Fibroblast of skin of left biceps (primary cell): Measurements from ENCODE around the gene SCGB3A1.

ENCODE experiments used
- DNase-seq, 2 experiments: peaks; one replicate each; pipeline ENCODE4 v3.0.0-alpha.2; 2013; ENCODE audit warnings: low read depth in 2 of 2

Gene SCGB3A1

DNA sequence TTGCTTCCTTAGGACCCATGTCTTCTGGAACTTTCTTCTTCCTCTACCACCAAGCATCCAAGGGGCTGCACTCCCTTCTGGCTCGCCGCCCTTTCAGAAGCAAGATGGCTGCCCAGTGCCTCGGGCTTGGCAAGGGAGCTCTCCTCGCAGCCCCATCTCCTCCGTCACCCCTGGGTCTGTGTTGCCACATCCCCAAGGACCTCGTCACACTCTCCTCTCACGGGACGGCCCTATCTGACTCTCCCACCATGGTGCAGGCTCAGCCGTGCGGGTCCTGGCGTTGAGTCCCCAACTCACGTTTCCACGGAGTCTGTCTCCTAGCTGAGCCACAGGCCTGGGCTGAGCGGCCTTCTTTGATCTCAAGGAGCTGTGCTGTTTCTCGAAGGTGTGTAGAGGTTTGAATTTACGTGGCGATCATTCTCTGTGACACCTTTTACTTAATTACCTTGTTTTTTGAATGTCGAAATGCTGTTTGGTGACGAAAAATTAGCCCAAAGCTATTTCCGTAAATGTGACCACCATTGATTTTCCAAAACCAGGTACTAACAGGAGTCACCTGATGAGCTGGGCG, 15.0 kb upstream of the SCGB3A1 start:
- no peak for DNase-seq

DNA sequence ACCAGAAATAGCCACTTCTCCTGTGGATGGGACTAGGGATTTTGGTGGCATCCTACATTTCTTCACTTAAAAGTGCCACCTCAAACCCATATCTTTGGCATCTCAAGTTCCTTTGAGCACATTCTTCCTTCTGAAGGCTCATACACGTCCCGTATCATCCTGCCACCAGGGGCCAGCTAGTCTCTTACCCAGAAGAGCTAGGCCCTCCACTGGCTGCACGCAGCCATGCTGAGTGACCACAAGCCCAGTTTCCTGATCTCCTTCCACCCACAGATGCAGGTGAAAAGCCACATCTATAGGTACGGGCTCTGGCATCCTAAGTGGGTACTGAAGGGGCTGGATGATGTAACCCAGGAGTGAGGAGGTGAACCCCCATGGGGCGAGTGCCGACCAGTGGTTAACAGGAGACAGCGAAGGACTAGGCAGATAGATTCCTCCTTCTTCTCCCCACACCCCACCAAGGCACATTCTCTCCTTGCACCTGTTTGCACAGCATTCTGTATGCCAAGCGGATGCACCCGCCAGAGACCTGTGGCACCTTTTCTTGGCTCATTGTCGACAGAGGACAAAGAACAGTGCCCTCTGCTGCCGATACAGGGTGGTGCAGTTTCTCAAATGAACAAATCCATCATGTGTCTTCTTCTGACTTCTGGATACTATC, 14.4 kb upstream of the SCGB3A1 start:
- no peak for DNase-seq

DNA sequence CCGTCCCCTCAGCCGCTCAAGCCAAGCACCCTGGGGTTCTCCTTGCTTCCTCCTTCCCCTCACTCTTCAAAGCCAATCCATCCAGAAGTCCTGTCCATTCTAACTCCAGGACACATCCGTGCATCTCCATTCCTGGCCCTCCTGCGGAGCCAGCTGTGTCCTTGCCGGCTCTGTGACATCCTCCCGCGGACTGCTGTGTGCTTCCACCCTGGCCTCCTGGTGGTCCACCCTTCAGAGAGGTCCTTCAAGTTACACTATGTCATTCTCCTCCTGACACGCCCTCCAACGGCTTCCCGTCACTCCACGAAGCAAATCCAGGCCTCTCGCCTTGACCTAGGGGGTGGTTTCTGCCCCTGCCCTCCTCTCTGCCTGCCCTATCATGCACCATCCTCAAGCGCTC, 13.0 kb upstream of the SCGB3A1 start:
- DNase-seq, result no peak

DNA sequence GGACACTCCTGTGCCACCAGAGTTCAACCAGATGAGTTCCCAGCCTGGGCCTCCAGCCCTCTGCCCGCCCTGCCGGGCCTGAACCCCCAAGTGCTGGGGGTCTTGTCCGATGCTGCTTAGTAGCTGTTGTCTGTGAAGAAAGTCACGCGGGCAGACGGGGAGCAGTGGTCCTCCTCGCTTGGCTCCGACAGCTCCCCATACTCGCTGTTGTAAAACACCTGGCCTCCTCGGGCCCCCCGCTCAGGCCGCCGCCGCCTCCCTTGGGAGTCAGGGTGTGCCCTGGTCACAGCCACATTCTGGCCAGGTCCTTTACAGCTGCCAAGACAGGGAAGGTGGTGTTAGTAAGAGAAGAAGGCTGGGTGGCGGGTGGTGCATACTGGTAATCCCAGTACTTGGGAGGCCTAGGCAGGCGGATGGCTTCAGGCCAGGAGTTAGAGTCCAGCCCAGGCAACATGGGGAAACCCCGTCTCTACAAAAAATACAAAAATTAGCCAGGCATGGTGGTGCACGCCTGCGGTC, 11.8 kb upstream of the SCGB3A1 start:
- DNase-seq, result no peak

DNA sequence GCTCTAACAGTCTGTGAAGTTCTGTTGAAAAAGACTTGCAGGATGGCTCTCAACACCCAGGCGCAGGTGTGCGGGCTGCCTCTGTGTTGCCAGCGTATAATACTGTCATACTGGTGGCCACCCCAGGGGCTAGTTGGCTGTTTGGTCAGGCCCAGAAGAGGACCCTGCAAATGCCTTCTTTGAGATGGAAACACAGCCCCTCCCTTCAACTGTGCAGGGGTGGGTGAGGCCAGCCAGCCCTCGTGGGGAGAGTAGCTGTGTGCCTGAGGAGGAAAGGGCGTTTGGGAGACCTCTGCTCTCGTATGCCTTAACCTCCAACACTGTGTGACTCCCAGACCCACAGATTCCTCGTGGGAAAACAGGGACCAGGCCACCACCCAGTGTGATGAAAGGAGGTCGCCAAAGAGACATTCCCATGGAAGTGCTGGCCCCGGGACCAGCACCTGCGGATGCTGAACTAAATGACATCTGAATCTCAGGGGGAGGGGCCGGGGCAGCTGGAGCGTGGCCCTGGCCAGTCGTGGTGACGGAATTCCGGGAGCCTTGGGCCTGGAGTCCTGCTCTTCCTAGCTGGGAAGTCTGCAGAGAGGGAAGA, 11.3 kb upstream of the SCGB3A1 start:
- no peak for DNase-seq

DNA sequence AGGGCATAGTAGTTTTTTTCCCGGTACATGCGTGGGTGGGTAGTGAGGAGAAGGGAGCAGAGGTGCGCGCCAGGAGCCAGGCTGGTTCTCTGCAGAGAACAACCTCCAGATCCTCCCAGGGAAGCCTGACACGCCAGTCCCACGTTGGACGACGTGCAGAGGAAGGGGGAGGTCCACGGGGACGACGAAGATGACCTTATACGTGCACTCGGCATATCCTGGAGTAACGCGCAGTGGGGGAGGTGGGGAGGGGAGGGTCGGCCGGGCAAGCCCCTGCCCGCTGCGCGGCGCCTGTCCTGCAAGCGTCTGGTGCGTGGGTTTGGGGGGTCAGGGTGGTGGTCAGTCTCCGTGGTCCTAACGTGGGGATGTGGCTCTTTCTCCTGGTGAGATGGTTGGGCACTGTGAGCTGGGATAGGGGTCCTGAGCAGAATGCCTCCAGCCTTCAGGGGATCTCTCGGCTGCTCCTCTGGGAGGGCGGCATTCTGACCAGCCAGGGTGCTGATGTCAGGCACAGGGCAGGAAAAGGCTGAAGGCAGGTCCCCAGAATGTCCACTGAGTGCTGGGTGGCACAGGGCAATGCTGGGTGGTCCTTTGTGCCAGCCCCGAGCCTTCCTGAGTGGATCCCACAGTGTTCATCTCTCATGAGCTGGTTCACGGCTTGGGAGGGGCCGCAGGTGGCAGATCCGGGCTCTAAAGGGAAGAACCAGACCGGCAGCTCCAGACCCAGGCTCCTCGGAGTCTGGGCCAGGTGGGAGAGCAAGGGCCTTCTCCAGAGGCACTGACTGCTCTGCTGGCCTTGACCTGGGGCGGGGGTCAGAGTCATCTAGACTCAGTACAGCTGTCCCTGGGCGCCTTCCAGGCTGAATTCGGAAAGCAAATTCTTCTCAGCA, 10.5 kb upstream of the SCGB3A1 start:
- no peak for DNase-seq

DNA sequence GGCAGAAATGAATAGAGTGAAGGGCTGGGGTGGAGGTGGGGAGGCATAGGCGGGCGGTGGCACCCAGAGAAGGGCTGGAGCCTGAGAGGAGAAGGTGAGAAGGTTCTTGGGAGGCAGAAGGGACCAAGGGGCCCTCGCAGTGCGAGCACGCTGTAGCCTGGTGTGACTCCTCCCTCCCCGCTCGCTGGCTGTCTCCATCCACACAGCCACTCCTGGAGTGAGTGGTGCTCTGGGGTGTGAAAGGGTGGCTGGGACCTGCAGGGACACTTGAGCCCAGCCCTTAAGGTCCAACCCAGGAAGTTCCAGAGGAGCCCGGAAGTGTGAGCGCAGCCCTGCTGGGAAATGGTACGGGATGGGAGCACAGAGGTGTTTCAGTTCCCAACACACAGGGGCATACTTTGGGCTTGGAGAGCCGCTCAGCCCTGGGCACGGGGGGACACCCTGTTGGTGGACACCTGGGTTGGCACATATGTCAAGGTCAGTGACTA, 9.3 kb upstream of the SCGB3A1 start:
- no peak for DNase-seq

DNA sequence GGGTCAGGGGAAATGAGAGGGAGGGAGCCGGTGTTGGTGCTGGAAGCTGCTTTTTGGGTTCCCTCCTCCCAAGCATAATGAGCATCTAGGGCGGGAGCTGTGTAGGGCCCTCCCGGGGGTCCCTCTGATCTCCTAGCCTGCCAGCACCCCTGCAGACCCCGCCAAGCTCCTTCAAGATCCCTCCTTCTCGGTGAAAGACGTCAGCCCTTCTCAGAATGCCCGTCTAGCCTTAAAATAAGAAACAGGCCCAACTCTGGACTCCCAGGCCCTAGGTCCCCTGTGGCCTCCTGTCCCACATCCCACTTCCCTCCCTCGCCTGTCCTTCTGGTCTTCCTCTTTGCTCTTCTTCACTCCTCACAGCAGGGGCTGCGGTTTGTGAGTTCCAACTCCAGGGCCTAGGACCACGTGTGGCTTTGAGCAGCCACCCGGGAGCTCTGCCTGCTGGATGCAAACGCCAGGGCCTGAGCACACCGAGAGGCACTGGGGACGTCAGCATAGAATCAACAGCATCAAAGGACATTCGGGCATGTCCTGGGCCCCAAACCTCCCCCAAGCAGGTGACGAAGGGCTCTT, 8.8 kb upstream of the SCGB3A1 start:
- no peak for DNase-seq

DNA sequence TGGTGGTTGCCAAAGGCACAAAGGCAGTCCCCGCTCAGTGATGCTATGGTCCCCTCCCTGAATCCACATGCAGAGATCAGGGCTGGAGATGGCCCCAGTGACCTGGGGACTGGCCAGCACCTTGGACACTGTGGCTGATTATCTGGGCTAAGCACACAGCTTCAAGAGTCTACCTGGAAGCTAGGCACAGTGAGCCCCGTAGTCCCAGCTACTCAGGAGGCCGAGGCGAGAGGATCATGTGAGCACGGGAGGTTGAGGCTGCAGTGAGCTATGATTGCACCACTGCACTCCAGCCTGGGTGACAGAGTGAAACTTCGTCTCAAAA, 8.3 kb upstream of the SCGB3A1 start:
- DNase-seq, result no peak

DNA sequence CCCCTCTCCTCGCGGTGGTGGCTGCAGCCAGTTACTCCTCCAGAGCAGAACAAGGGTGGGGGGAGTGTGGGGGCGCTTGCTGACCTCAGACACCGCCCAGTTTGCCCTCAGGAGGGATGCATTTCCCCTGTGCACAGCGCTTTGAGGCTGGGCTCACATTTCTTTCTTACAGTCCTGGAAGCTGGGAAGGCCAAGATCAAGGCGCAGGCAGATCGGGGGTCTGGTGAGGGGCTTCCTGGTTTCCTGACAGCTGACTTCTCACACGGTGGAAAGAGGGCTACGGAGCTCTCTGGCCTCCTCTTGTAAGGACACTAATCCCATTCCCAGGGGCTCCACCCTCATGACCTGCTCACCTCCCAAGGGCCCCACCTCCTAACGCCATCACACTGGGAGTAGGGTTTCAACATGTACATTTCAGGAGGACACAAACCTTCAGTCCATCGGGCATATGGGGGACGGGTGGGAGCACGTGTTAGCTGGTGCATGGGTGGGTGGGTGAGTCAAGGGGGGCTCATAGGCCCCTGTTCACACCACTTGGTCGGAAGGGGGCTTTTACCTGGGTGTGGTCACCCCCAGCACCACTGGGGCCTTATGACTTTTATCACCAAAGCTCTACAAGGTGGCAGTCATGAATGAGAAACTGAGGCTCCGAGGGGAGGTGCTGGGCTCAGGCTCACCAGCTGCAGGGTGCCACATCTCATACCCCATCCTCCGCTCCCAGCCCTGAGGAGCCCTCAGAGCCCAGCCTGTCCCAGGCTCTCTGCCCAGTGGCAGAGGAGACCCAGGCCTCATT, 7.7 kb upstream of the SCGB3A1 start:
- no peak for DNase-seq

DNA sequence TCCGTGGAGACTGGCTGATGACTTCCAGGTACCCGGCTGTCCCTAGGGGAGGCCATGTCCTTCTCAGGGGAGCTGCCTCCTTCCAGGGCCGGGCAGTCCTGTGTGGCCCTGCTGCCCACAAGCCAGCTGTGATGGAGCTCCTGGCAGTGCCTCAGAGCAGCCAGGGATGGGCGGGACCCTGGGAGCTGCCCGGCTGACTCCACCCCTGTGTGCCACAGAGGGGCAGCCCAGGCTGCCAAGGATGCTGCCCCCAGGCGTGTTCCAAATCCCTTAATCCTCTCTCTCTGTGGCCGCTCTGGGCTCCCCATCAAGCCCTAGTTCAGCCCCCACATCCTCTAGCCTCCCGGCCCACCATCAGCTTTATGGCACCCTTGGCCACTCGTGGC, 7.0 kb upstream of the SCGB3A1 start:
- no peak for DNase-seq

DNA sequence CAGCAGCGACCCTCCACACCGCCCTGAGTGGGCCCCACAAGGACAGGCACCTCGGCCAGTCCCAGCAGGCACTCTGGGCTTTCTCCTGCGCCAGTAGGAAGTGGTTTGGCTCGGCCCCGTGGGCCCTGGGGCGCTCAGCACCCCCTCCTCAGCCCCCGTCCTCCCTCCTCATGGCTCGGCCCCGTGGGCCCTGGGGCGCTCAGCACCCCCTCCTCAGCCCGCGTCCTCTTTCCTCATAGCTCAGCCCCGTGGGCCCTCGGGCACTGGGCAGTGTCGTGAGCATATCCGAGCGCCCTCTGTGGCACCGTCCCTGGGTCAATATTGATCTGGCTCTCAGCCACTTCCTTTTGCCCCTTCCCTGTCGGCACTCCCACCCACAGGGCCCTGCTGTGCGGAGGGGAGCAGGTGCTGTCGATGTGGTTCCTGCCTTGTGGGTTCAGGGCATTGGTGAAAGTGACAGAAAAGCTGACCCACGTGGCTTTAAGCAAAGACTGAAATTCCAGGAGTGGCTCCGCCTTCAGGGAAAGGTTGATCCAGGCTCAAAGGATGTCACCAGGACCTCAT, 5.5 kb upstream of the SCGB3A1 start:
- no peak for DNase-seq

DNA sequence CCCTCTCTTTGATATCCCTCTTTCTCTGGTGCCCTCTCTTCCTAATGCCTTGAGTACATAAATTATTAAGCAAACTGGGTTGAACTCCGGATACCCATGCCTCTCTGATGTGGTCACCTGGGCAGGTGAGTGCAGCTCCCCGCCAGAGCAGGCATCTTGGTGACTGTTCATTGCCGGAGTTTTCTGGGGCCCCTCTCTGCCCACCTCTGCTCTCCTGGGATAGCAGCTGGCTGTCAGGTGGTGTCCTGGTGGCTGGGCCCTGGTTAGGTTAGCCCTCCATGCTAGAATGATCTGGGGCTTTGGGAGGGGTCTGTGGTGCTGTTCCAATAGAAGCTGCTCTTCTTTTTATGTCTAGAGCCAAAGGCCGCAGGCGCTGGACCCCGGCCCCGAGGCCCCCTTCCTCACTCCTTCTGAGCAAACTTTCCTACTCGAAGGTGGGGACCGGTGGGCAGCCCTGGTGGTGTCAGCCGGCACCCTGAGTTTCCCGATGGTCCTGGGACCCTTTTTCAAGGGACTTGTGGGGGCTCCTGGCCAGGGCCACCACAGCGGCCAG, 4.9 kb upstream of the SCGB3A1 start:
- DNase-seq, result no peak

DNA sequence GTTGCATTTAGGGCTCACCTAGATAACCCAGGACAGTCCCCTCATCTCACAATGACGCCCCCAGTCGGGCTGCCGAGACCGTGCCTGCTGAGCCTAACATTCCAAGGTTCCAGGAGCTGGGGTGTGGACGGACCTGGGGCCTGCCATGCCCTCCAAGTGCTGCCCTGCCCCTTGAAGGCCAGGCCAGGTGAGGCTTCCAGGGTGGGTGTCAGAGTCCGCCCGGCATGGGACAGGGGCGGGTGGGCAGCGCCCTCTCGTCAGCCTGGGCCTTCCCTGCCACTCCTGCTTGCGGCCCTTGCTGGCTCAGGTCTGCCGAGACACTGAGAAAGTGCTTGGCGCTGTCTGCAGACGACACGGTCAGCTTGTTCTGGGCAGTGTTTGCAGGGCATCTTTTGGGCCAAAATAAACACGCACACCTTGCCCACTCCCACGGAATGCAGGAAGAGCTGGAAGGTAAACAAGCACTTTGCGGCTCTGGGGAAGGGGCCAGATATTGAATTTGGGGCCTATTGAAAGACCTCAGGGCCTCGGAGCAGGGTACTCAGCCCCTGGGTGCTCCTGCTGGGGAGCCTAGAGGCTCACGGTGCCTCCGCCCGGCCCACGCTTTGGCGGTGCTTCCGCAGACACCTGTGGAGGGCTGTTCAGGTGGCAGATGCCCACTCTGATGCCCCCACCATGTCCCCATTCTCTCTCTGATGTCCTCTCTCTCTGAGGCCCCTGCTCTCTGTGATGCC, 4.2 kb upstream of the SCGB3A1 start:
- DNase-seq, result no peak

DNA sequence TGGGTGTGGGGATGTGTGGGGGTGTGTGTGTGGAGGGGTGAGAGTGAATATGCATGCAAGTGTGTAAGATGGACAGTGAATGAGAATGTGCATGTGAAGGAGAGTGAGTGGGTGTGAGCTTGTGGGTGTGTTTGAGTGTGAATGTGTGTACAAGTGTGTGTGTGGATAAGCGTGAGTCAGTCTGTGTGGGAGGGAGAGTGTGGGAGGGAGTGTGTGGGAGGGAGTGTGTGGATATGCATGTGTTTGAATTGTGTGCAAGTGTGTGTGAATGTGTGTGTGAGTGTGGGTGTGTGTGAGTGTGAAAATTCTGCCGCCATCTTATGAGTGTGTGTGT, 3.7 kb upstream of the SCGB3A1 start:
- DNase-seq, result no peak

DNA sequence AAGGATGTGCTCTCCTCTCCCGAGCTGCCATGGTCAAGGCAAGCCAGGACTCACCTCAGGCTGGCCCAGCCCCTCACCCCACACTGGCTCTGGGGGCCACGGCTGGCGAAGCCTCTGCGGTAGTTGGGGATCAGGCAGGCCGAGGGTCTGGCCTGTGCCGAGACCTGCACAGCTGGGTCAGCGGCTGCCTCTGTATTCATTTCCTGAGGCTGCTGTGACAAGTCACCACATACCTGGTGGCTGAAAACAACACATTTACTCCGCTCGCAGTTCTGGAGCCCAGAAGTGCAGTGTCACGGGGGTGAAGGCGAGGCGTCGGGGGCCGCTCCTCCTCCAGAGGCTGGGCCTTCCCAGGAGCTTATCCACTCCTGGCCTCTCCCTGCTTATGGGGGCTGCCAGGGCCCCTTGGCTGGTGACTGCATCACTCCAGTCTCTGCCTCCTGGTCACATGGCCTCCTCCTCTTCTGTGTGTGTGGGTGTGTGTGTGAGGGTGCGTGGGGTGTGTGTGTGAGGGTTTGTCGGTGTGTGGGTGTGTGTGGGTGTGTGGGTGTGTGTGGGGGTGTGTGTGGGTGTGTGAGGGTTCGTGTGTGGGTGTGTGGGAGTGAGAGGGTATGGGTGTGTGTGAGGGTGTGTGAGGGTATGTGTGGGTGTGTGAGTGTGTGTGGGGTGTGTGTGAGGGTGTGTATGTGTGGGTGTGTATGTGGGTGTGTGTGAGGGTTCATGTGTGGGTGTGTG, 3.2 kb upstream of the SCGB3A1 start:
- no peak for DNase-seq

DNA sequence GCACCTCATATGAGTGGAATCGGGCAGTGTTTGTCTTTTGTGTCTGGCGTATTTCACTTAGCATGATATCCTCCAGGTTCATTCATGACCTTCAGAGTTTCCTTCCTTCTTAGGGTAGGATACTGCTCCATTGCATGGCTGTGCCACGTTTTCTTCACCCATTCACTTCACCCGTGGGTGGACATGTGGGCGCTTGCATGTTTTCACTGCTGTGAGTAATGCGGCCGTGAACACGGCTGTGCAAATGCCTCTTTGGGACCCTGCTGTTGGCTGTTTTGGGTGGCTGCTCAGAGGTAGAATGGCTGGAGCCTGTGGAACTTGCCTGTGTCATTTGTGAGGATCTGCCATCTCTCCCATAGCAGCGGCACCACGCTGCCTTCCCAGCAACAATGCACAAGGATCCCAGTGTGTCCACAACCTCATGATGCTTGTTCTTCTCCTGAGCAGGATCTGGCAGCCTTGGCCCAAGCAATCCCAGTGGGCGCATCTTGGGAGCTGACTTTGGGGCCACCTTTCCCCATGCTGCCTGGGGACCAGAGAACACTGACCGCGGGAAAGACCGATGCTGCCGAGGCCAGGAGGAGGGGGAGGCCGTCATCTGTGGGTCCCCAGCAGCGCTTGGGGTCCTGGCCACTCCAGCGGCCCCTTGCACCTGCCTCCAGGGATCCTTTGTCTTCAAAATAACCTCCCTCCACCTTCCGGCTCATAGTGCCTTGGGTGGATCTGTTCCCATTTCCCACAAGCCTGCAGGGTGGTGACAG, 2.3 kb upstream of the SCGB3A1 start:
- no peak for DNase-seq

DNA sequence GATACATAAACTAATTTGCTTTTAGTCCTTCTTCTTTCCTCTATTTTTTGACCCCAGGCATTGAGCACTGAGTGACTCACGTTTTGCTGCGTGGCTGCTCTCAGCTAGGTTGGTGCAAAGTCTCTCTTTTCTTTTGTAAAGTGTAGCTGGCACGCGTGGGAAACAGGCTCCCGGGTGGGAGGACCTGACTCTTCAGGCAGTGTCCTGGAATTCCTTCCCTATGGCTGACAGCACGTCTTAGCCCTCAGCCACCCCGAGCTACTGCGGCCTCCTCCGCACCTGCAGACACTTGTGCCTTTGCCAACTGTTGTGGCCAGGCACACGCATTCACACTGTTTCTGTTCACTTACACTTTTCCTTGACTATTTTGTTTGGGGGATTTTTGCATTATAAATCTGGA, 877 bp upstream of the SCGB3A1 start:
- no peak for DNase-seq
